ENCODE measurements around the gene CCDC107. TPM values are rescaled to one million over a fixed set of nuclear protein-coding genes. Genes with fewer than 3 reads are reported as not detected.

The CCDC107 gene
- total RNA-seq, 1 donor from 2014 or later: 10.6 TPM

DNA sequence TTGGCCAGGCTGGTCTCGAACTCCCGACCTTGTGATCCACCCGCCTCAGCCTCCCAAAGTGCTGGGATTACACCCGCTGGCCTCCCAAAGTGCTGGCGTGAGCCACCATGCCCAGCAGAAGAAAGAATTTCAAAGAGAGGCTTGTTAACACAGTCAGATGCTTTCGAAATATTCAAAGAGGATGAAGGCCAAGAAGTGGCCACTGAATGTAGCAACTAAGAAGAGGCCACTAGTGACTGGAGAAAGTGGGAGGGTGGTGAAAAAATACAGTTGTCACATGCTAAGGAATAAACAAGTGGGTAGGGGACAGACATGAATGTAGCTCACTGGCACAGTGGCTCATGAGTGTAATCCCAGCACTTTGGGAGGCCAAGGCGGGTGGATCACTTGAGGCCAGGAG lies 44.6 kb downstream of the CCDC107 start:
- DNase-seq (ENCODE audit: low read depth, low spot score): no peak

DNA sequence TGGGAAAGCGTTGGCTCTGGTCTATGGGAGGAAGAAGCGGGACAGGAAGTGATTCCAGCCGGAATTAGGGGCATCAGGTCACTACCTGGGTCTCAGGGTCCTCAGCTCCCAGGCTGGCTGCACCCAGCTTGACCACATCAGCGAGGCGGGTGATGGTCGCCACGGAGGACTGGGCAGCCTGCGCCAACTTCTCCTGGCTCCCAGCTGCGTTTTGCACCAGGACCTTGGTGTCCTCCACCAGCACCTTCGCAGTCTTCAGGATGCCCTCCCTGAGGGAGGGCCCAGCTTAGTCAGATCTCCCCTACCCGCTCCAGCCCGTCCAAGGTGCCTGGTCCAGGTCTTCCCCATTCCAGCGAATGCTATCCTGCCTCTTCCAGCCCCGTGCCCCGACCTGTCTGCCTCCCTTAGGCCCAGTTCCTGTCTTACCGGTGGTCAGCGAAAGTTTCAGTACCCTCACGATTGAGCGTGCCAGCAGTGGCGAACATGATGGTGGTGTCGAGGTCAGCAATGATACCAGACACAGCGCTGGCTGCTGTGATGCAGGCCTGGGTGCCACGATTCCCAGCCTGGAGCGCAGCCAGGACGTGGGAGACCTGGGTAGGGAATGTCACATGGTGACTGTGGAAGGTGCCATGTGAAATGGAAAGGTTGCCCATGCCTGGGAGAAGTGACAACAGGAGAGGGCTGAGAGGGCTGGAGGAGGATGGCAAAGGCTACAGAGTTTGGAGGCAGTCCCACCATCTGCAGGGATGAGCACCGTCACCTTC lies 46.0 kb downstream of the CCDC107 start:
- DNase-seq (ENCODE audit: low read depth, low spot score): no peak

DNA sequence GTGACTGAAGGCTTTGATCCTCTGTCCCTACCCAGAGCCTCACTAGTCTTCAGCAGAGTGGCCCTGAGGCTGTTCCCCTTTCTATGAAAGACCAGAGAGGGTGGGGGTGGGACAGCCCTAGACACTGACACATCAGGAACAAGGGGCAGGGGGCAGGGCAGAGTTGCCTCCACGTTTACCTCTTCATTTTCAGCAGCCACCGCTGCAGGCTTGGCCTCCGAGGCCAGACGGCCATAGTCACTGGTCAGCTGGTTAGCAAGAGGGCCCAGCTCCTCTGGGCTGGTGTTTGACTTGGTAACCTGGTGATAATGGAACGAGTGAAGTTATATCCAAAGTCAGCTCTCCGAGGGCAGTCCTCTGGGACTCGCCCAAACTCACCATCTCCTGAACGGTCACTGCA lies 47.3 kb downstream of the CCDC107 start:
- no peak for DNase-seq (ENCODE audit: low read depth, low spot score)

DNA sequence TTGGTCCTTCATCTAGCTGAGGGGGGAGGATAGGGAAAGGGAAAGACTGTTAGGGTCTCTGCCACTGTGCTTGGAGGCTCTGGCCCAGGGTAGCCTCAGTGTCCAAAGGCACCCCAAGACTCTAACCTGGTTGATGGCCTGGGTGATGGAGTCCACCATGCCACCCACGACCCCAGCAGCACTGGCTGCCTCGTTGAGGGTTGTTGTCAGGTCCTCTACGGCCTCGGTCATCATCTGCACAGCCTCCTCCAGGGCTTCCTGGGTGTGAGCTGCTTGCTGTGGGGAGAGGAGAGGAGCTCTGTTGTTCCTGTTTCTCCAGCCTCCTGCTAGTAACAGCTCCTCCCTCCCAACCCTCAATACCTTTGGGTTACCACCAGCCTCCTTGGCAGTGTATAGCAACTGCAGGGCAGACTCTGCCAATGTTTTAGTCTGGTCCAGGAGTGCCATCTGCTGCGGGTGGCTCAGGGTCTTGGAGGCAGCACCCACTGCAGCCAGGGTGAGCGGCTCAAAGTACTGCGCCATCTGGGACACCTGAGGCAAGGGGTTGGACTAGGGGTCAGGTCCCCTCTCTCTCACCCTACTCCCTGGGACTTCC lies 47.8 kb downstream of the CCDC107 start:
- no peak for DNase-seq (ENCODE audit: low read depth, low spot score)

DNA sequence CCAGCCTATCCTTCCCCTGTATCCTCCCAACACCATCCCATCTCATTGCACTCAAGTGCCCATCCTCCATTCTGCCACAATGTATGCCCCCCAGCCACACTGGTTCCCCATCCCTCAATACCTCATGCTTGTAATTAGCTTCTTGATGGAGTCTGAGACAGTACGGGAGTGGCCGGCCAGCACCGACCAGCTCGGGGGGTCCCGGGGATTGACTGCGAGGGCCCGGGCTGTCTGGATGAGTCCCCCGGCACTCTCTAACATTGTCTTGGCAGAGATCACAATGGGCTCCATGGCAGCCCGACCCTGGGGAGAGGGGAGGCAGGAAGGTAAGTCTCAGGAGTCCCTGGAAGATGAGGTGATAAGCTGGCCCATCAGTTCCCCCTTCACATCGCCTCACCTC lies 48.9 kb downstream of the CCDC107 start:
- DNase-seq (ENCODE audit: low read depth, low spot score): no peak

DNA sequence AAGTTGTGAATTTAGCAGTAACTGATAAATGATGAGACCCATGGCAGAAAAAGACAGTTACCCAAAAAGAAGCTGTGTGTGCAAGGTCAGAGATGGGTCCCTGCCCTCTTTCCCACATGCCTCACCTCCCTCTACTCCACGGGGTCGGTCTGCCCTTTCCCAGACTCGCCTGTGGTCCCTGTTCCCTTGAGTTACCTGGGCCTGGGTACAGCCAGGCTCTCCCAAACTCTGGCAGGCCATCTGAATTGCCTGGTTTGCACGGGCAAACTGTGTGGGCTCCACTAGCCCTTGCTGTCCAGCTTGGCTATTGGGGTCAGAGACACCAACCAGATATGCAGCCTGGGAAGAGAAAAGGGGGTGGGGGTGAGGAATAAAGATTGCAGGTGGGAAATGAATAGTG lies 50.1 kb downstream of the CCDC107 start:
- no peak for DNase-seq (ENCODE audit: low read depth, low spot score)

DNA sequence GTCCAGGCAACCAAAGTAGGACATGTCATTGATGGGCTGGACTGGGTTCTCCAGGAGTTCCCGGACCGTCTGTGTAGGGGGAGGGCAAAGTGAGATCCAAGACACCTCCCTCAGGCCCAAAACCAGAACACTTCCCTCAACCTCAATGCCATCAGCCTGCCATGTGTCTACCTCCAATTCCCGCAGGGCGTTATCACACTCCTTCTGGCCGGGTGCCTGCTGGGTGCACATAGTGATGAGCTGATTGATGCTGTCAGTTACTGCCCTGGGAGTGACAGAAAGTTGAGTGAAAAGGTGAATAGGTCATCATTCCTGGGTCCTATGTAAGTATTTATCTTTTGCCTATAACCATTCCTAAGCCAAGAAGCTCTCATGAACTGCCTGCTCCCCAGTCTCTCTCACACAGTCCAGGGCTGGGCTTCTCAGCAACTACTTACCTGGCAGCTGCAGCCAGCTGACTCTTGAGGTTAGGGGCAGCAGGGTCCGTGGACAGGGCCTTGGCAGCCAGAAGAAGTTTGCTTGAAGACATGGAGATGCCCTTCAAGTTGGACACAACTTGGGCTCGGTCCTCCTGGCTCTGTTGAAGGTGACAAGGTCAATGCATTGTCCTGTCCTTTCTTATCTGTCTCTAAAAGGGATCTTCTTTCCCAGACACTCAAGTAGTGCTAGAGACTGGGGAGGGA lies 52.9 kb downstream of the CCDC107 start:
- DNase-seq (ENCODE audit: low read depth, low spot score): no peak

Other genes with a start within 250 kb of the CCDC107 start
- 16.7 and 21.3 TPM in 2 replicates for gene RUSC2, start 168.2 kb upstream of the CCDC107 start, total RNA-seq
- 4.3 and 6.9 TPM in 2 replicates for gene TESK1, start 53.0 kb upstream of the CCDC107 start, total RNA-seq
- gene CD72, start 39.9 kb upstream of the CCDC107 start, total RNA-seq: 0.07 TPM in 1 of 2 replicates, not detected in the other
- gene SIT1, start 7.4 kb upstream of the CCDC107 start, total RNA-seq: not detected in 2 replicates
- gene RMRP, start 273 bp upstream of the CCDC107 start, total RNA-seq: 22,365 and 32,732 TPM in 2 replicates
- 0.86 and 2.0 TPM in 2 replicates for gene ARHGEF39, start 6.9 kb downstream of the CCDC107 start, total RNA-seq
- 0.40 TPM in 1 of 2 replicates, not detected in the other for gene CA9, start 15.6 kb downstream of the CCDC107 start, total RNA-seq
- 119 and 221 TPM in 2 replicates for gene TPM2, start 31.6 kb downstream of the CCDC107 start, total RNA-seq
- 314 and 379 TPM in 2 replicates for gene TLN1, start 73.9 kb downstream of the CCDC107 start, total RNA-seq
- gene CREB3, start 74.4 kb downstream of the CCDC107 start, total RNA-seq: 45.2 and 58.0 TPM in 2 replicates
- 64.7 and 64.9 TPM in 2 replicates for gene GBA2, start 90.9 kb downstream of the CCDC107 start, total RNA-seq
- 11.9 and 13.2 TPM in 2 replicates for gene RGP1, start 91.0 kb downstream of the CCDC107 start, total RNA-seq
- gene MSMP, start 96.0 kb downstream of the CCDC107 start, total RNA-seq: 8.5 and 23.2 TPM in 2 replicates
- 8.1 and 12.3 TPM in 2 replicates for gene NPR2, start 133.3 kb downstream of the CCDC107 start, total RNA-seq
- gene SPAG8, start 154.0 kb downstream of the CCDC107 start, total RNA-seq: 0.20 and 0.25 TPM in 2 replicates
- gene HINT2, start 156.8 kb downstream of the CCDC107 start, total RNA-seq: 23.9 and 24.1 TPM in 2 replicates
- not detected in 2 replicates for gene FAM221B, start 170.4 kb downstream of the CCDC107 start, total RNA-seq
- gene TMEM8B, start 170.9 kb downstream of the CCDC107 start, total RNA-seq: 0.35 and 0.59 TPM in 2 replicates
- gene OR13J1, start 212.1 kb downstream of the CCDC107 start, total RNA-seq: not detected in 2 replicates
- gene HRCT1, start 247.9 kb downstream of the CCDC107 start, total RNA-seq: 2.4 and 5.6 TPM in 2 replicates

Measured in pulmonary artery endothelial cell (primary cell).